Progenitor cell of endocrine pancreas (in vitro differentiated cells): ENCODE data around the gene DYNC1H1. TPM values are rescaled to one million over a fixed set of nuclear protein-coding genes. Genes with fewer than 3 reads are reported as not detected.

ENCODE experiments used
- DNase-seq: peaks from one replicate; pipeline ENCODE4 v3.0.0; 2021; ENCODE audit warnings: low spot score; ENCODE audit not compliant: unreplicated experiment
- H3K27ac Mint-ChIP-seq: 2 replicates; pipeline ENCODE4 v1.8.0; 2021; ENCODE audit warnings: mild to moderate bottlenecking, moderate library complexity, mixed read lengths
- H3K27me3 Mint-ChIP-seq: 2 replicates; pipeline ENCODE4 v1.8.0; 2021; ENCODE audit warnings: mixed read lengths
- H3K36me3 Mint-ChIP-seq: 2 replicates; pipeline ENCODE4 v1.8.0; 2022; ENCODE audit warnings: mixed read lengths; ENCODE audit not compliant: insufficient read depth
- H3K4me1 Mint-ChIP-seq: 2 replicates; pipeline ENCODE4 v1.8.0; 2021; ENCODE audit warnings: low read depth, mixed read lengths
- H3K4me3 Mint-ChIP-seq: 2 replicates; pipeline ENCODE4 v1.8.0; 2021; ENCODE audit warnings: low read depth, mild to moderate bottlenecking, moderate library complexity, mixed read lengths
- H3K9me3 Mint-ChIP-seq: 2 replicates; pipeline ENCODE4 v1.8.0; 2021; ENCODE audit warnings: low read depth, mixed read lengths
- CTCF ChIP-seq: fragments of 200-600 bp; sonication (generic); IDR thresholded peaks from one replicate; pipeline ENCODE4 v1.5.0; 2021; ENCODE audit warnings: antibody characterized with exemption, mild to moderate bottlenecking; ENCODE audit not compliant: unreplicated experiment
- total RNA-seq: library from RNA; stranded (reverse); gene quantifications from 2 replicates; pipeline ENCODE4 v1.2.1, GENCODE V29; 2021

The DYNC1H1 gene
- total RNA-seq, 1 donor from 2014 or later: 501 TPM

DNA sequence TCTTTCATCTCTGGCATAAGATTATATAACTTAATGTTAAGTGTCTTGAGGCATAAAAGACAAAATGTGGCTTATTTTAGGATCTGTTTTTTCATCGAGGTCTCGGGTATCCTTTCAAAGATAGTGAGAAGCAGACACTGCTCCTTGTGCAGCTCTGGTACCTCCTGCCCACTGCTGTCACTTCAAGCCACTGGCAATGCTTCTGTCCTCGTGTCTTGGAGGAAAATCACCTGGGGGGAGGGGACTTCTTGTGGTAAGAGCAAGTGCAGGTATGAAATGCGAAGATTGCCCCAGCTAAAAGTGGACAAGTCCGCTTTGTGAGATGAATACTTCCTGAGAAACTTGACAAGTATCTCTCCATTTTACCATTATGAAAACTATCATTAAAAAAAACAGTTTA lies 37.8 kb upstream of the DYNC1H1 start:
- Mint-ChIP-seq H3K4me1 (no peaks in the 10 kb centered on the region), H3K27me3 (no peaks in the 10 kb centered on the region), H3K4me3 (no peak overlapping the region), H3K27ac (no peak overlapping the region), H3K36me3 (peaks cover 8% of the 10 kb centered on the region), H3K9me3 (no peaks in the 10 kb centered on the region)
- no peak for DNase-seq
- TF ChIP-seq CTCF: no peak

- H3K36me3 Mint-ChIP-seq: peaks cover 5% of the 10 kb centered on the region
- H3K9me3 Mint-ChIP-seq: no peaks in the 10 kb centered on the region
- peaks cover 3% of the 10 kb centered on the region for H3K4me1 Mint-ChIP-seq
- H3K27ac Mint-ChIP-seq: no peak overlapping the region
- no peak for DNase-seq
- TF ChIP-seq CTCF: no peak
- no peaks in the 10 kb centered on the region for H3K27me3 Mint-ChIP-seq
- no peak overlapping the region for H3K4me3 Mint-ChIP-seq
Measured at GRCh38 chr14:101927859-101928258, 36.5 kb upstream of the DYNC1H1 start.

DNA sequence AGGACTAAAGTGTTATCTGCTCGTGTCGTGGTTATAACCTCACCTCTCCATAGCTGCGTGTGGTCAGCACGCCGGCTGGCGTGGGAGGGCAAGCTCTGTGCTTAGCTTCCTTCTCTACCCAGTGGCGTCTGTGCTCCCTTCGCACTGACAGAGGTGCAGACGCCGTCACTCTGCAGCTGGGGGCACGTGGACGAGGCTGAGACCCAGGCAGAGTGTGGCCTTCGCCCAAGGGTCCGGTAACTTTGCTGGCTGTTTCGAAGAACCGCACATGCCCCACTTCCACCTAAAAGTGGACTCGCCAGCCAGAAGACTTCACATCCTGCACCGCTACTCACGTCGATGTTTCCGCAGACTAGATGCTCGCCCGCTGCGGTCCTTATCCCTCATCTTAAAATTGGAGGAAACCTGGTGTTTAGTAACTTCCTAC lies 35.9 kb upstream of the DYNC1H1 start:
- no peak for DNase-seq
- TF ChIP-seq CTCF: no peak
- Mint-ChIP-seq H3K4me1 (peaks cover 5% of the 10 kb centered on the region), H3K4me3 (no peak overlapping the region), H3K27me3 (no peaks in the 10 kb centered on the region), H3K27ac (peak overlapping the region; percentile 62), H3K36me3 (peaks cover 3% of the 10 kb centered on the region), H3K9me3 (no peaks in the 10 kb centered on the region)

DNA sequence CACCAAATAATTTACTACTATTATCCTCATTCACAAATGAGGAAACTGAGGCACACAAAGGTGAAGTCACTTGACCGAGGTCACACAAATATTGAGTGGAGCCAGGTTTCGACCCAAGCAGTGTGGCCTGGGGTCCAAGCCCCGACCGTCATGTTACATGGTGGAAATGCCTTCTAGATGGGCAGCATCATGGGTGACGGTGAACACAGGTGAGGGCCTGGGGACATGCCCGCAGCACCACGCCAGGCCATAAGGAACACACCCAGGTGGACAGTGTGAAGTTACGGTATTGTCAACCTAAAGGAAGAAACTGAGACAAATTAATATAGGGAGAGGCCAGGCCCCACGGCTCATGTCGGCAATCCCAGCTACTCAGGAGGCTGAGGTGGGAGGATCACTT lies 35.3 kb upstream of the DYNC1H1 start:
- DNase-seq: no peak
- H3K27ac Mint-ChIP-seq: no peak overlapping the region
- no peak for TF ChIP-seq CTCF
- no peaks in the 10 kb centered on the region for H3K27me3 Mint-ChIP-seq
- peaks cover 5% of the 10 kb centered on the region for H3K4me1 Mint-ChIP-seq
- H3K9me3 Mint-ChIP-seq: no peaks in the 10 kb centered on the region
- H3K4me3 Mint-ChIP-seq: no peak overlapping the region
- H3K36me3 Mint-ChIP-seq: peaks cover 3% of the 10 kb centered on the region

DNA sequence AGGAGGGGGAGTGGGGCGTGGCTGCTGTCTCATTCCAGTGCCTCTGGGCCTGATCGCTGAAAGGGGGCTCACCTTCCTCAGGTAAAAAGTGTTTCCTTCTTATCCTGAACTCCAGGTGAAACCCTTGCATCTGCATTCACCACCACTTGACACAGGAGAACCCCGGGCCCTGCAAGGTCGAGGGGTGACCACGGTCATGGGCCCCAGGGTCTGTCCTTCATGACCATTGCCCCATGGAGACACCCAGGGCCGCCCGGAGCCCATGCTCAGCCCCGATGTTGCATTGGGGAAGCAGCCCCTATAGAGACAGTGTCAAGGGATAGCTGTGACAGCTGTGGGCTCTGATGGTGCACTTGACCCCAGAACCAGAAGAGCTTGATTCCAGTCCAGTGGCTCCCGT lies 34.4 kb upstream of the DYNC1H1 start:
- no peak for DNase-seq
- H3K4me3 Mint-ChIP-seq: no peak overlapping the region
- H3K27ac Mint-ChIP-seq: no peak overlapping the region

More for the DNA sequence above, 34.4 kb upstream of the DYNC1H1 start:
- peaks cover 5% of the 10 kb centered on the region for H3K4me1 Mint-ChIP-seq
- H3K9me3 Mint-ChIP-seq: no peaks in the 10 kb centered on the region
- H3K36me3 Mint-ChIP-seq: peaks cover 1% of the 10 kb centered on the region
- no peaks in the 10 kb centered on the region for H3K27me3 Mint-ChIP-seq
- no peak for TF ChIP-seq CTCF
